GM12878 (cell line): ENCODE measurements around the gene BPIFA1. TPM values are rescaled to one million over a fixed set of nuclear protein-coding genes. Genes with fewer than 3 reads are reported as not detected.

Experiments
- ATAC-seq: fragments of 200-7000 bp; cut with Tn5 transposase; 3 replicates; pipeline ENCODE4 v1.9.1; 2020; ENCODE audit warnings: mild to moderate bottlenecking, moderate library complexity
- Bru-seq: library from RNA; stranded (reverse); fragments of 400-500 nt; gene quantifications from one replicate; lab custom pipeline; 2021; lab: Mats Ljungman, UMichigan
- BruChase-seq, 2 experiments: library from RNA; stranded (reverse); fragments of 400-500 nt; gene quantifications; one replicate each; lab custom pipeline; 2021; lab: Mats Ljungman, UMichigan
- BruUV-seq: library from RNA; stranded (reverse); fragments of 400-500 nt; replicated peaks from 2 replicates; lab custom pipeline; 2021; lab: Mats Ljungman, UMichigan
- CTCF ChIA-PET: fragments of 300-600 bp; sonication (Branson Sonifier 250); formaldehyde crosslinking; extraction: SDS; loops from one replicate; lab custom pipeline; 2021; ENCODE audit warnings: inconsistent platforms; lab: Yijun Ruan, JAX
- POLR2A ChIA-PET: fragments of 350-600 bp; formaldehyde crosslinking; extraction: SDS; loops from one replicate; lab custom pipeline; 2021; ENCODE audit warnings: inconsistent platforms; lab: Charles Lee
- RAD21 ChIA-PET: fragments of 300-600 bp; sonication (Branson Sonifier 250); formaldehyde crosslinking; loops from one replicate; lab custom pipeline; 2023; ENCODE audit warnings: antibody characterized with exemption; ENCODE audit not compliant: unreplicated experiment; lab: Charles Lee
- SMC1A ChIA-PET: fragments of 300-600 bp; sonication (Branson Sonifier 250); formaldehyde crosslinking; loops from one replicate; lab custom pipeline; 2023; ENCODE audit not compliant: unreplicated experiment, uncharacterized antibody; lab: Charles Lee
- DNase-seq: peaks from one replicate; pipeline ENCODE4 v3.0.0-alpha.2; 2011; ENCODE audit warnings: low read depth, low spot score
- FAIRE-seq: peaks from 3 replicates; lab custom pipeline; 2011; peaks lifted over from hg19 to GRCh38; lab: Jason Lieb, UNC
- H2AFZ ChIP-seq: 2 replicates; pipeline ENCODE4 v1.6.0; 2011; ENCODE audit warnings: low read depth, low read length, control low read depth; ENCODE audit not compliant: control insufficient read depth
- H3K27ac ChIP-seq: 2 replicates; pipeline ENCODE4 v1.5.1; 2011; ENCODE audit warnings: control low read depth; ENCODE audit not compliant: control insufficient read depth, insufficient read depth
- H3K27me3 ChIP-seq, 2 experiments: replicated peaks in 1 of 2; 2 replicates each; pipeline versions ENCODE4 v1.6.0 to v1.6.1; 2011; ENCODE audit warnings: low read length in 1 of 2; ENCODE audit not compliant: control insufficient read depth in 2 of 2, insufficient read depth in 2 of 2
- H3K36me3 ChIP-seq, 2 experiments: 2 replicates each; pipeline ENCODE4 v1.5.1; 2011; ENCODE audit warnings: low read length in 1 of 2; ENCODE audit not compliant: control insufficient read depth in 2 of 2, insufficient read depth in 2 of 2
- H3K4me1 ChIP-seq: 2 replicates; pipeline ENCODE4 v1.6.1; 2011; ENCODE audit warnings: mild to moderate bottlenecking, low read length, moderate library complexity, mixed read lengths; ENCODE audit not compliant: control insufficient read depth, insufficient read depth
- H3K4me2 ChIP-seq: 2 replicates; pipeline ENCODE4 v1.6.0; 2011; ENCODE audit warnings: control low read depth; ENCODE audit not compliant: control insufficient read depth, insufficient read depth
- H3K4me3 ChIP-seq: fragments of 200-600 bp; sonication (generic); 2 replicates; pipeline ENCODE4 v1.5.1; 2016
- H3K79me2 ChIP-seq: 2 replicates; pipeline ENCODE4 v1.6.0; 2011; ENCODE audit warnings: low read length; ENCODE audit not compliant: control insufficient read depth, insufficient read depth
- H3K9ac ChIP-seq: 2 replicates; pipeline ENCODE4 v1.8.0; 2011; ENCODE audit warnings: low read length, control low read depth, mixed read lengths; ENCODE audit not compliant: control insufficient read depth, insufficient read depth
- H3K9me3 ChIP-seq: replicated peaks from 3 replicates; pipeline ENCODE4 v1.5.1; 2011; ENCODE audit warnings: mild to moderate bottlenecking, low read length; ENCODE audit not compliant: control insufficient read depth, insufficient read depth
- H4K20me1 ChIP-seq: 2 replicates; pipeline ENCODE4 v1.6.0; 2011; ENCODE audit not compliant: control insufficient read depth, insufficient read depth
- BACH1 ChIP-seq: fragments of 450-650 bp; IDR thresholded peaks from 2 replicates; pipeline ENCODE4 v1.6.1; 2017; ENCODE audit warnings: mild to moderate bottlenecking, borderline replicate concordance
- CBX3 ChIP-seq: fragments of 200-600 bp; sonication (generic); IDR thresholded peaks from 2 replicates; pipeline ENCODE4 v1.6.1; 2016; ENCODE audit warnings: low read depth, borderline replicate concordance
- FOXK2 ChIP-seq: fragments of 450-650 bp; IDR thresholded peaks from 2 replicates; pipeline ENCODE4 v1.6.1; 2017; ENCODE audit warnings: mild to moderate bottlenecking, moderate library complexity
- NR2C2 ChIP-seq: IDR thresholded peaks from 2 replicates; pipeline ENCODE4 v1.6.1; 2011; ENCODE audit warnings: borderline replicate concordance, low read depth; ENCODE audit not compliant: control insufficient read depth, insufficient read length
- SPI1 ChIP-seq: IDR thresholded peaks from 2 replicates; pipeline ENCODE4 v1.6.1; 2011; ENCODE audit warnings: low read depth, mild to moderate bottlenecking, low read length, moderate library complexity, borderline replicate concordance; ENCODE audit not compliant: insufficient read depth
- WGBS: methylation state at CpG from one replicate; pipeline ENCODE4 v1.1.6; 2016; ENCODE audit warnings: low lambda C conversion rate; ENCODE audit not compliant: insufficient replicate concordance, insufficient coverage; ENCODE audit errors: missing lambda C conversion rate; 5-methylcytosine and 5-hydroxymethylcytosine counted together
- in situ Hi-C: fragments of 300-500 bp; cut with MboI; formaldehyde crosslinking; loops from 9 replicates; pipeline ENCODE4 v1.14.3; 2018; ENCODE audit warnings: mixed read lengths
- intact Hi-C: fragments of 100-400 bp; cut with micrococcal nuclease; formaldehyde crosslinking; loops from one replicate; pipeline ENCODE4 v1.14.2; 2022; ENCODE audit not compliant: unreplicated experiment
- long read RNA-seq, 2 experiments: library from polyadenylated mRNA; unstranded; transcript quantifications; one replicate each; pipeline ENCODE4 v2.0.0, GENCODE V29; 2019 to 2020
- polyA minus RNA-seq, 3 experiments: library from RNA; depleted of rRNA, polyadenylated mRNA; stranded (reverse); fragments of >200 nt; gene quantifications; 2 replicates each; pipeline ENCODE4 v1.2.3, GENCODE V29; 2011
- polyA plus RNA-seq, 11 experiments: library from polyadenylated mRNA; depleted of rRNA in 4 of 11; unstranded in 6 of 11; stranded (reverse) in 5 of 11; fragments of >200 nt; fragmentation: Nextera tagmentation in 4 of 11; fragmentation: Illumina TruSeq in 1 of 11; extraction: Ambion mirVana in 4 of 11; extraction: Trizol in 1 of 11; gene quantifications; 1 replicate in 1 of 11; 2 replicates in 10 of 11; pipeline versions ENCODE4 v1.2.1 to v1.2.3, GENCODE V29; 2011 to 2016; ENCODE audit warnings: inconsistent platforms in 2 of 11, missing spikeins in 2 of 11, low read depth in 1 of 11
- total RNA-seq, 4 experiments: library from RNA; depleted of rRNA in 3 of 4; stranded (reverse); fragments of >200 nt in 3 of 4; fragmentation: Illumina TruSeq in 1 of 4; extraction: Trizol in 1 of 4; gene quantifications; 2 replicates each; pipeline versions ENCODE4 v1.2.1 to v1.2.3, GENCODE V29; 2013 to 2021
- TF ChIP-seq, protein P1 (sequence below): IDR thresholded peaks from 2 replicates; pipeline ENCODE4 v1.6.1; 2011; ENCODE audit warnings: borderline replicate concordance, low read depth, mild to moderate bottlenecking, moderate library complexity, mixed read lengths, low read length; ENCODE audit not compliant: insufficient read depth; ENCODE audit errors: extremely low read length
- TF ChIP-seq, protein P2 (sequence below): fragments of 450-650 bp; conservative IDR thresholded peaks from 2 replicates; pipeline ENCODE4 v1.6.1; 2017; ENCODE audit warnings: mild to moderate bottlenecking, moderate library complexity

BPIFA1 gene
- total RNA-seq (2013; cell fraction: nucleolus; rRNA removed) = not detected in 2 replicates
- total RNA-seq (2014; rRNA removed) (not detected in 2 replicates), total RNA-seq (2014; rRNA removed; fragmentation: Illumina TruSeq; extraction: Trizol) (not detected in 2 replicates), total RNA-seq (2021) (not detected in 2 replicates), polyA plus RNA-seq (2011; rRNA removed) (not detected in 2 replicates), polyA plus RNA-seq (2014; fragmentation: Illumina TruSeq; extraction: Trizol) (not detected in 2 replicates), polyA plus RNA-seq (2014; fragmentation: Nextera tagmentation; extraction: Ambion mirVana) (not detected), polyA plus RNA-seq (2014; rRNA removed) (not detected in 2 replicates), polyA plus RNA-seq (2016; fragmentation: Nextera tagmentation; extraction: Ambion mirVana) (not detected), polyA minus RNA-seq (2011; rRNA and poly(A)+ RNA removed) (not detected in 2 replicates), Bru-seq, nascent RNA (not detected), BruChase-seq, experiment 1, labeled RNA remaining after a 6-hour chase (not detected), BruChase-seq, experiment 2, labeled RNA remaining after a 2-hour chase (not detected)
- polyA plus RNA-seq (2011; ENCODE audit: low read depth) = not detected
- polyA plus RNA-seq (2011; cell fraction: cytosol; rRNA removed) = not detected in 2 replicates
- not detected in 2 replicates for polyA plus RNA-seq (2011; cell fraction: nucleus; rRNA removed)
- polyA plus RNA-seq (2012) = not detected in 2 replicates
- not detected in 2 replicates for polyA minus RNA-seq (2011; cell fraction: cytosol; rRNA and poly(A)+ RNA removed)
- not detected in 2 replicates for polyA minus RNA-seq (2011; cell fraction: nucleus; rRNA and poly(A)+ RNA removed)
- long read RNA-seq, experiment 1 = 0 reads
- long read RNA-seq, experiment 2 = 0 reads

DNA sequence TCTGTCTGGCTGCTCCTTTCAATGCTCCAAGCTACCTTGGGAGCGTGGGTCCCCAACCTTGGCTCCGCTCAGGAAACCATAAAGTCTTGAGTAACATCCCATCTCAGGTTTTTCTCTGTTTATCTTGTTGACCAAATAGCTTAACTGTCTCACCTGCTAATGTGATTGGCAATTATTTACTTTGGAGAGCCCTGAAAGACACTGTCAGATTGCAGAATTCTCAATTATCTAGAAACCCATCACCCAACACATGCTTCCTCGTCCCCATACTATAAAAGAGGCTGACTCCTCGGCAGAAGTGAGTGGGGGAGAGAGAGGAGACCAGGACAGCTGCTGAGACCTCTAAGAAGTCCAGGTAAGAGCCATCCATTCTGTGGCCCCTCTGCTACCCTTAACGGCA lies at the start of gene BPIFA1:
Gene BPIFA1, plus strand, starts transcription at position 301 of the 400 bp plus-strand sequence. CDS start 1,716 bp downstream, outside the sequence.
- no peak within 1 kb of the TSS for H3K4me2 ChIP-seq
- no peaks in the 10 kb centered on the region for H3K9me3 ChIP-seq
- in situ Hi-C loops = no loop called here
- no TSS peak for BruUV-seq
- no peaks in the 10 kb centered on the region for H3K36me3 ChIP-seq
- WGBS = 36% methylated on average over 5 of the region's 5 CpGs
- ChIA-PET POLR2A (no interaction called here), CTCF (no interaction called here), RAD21 (no interaction called here), SMC1A (no interaction called here)
- TF ChIP-seq BACH1 = no peak
- TF ChIP-seq, protein P1, sequence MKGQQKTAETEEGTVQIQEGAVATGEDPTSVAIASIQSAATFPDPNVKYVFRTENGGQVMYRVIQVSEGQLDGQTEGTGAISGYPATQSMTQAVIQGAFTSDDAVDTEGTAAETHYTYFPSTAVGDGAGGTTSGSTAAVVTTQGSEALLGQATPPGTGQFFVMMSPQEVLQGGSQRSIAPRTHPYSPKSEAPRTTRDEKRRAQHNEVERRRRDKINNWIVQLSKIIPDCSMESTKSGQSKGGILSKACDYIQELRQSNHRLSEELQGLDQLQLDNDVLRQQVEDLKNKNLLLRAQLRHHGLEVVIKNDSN = no peak
- TF ChIP-seq SPI1 = no peak
- TF ChIP-seq, protein P2, sequence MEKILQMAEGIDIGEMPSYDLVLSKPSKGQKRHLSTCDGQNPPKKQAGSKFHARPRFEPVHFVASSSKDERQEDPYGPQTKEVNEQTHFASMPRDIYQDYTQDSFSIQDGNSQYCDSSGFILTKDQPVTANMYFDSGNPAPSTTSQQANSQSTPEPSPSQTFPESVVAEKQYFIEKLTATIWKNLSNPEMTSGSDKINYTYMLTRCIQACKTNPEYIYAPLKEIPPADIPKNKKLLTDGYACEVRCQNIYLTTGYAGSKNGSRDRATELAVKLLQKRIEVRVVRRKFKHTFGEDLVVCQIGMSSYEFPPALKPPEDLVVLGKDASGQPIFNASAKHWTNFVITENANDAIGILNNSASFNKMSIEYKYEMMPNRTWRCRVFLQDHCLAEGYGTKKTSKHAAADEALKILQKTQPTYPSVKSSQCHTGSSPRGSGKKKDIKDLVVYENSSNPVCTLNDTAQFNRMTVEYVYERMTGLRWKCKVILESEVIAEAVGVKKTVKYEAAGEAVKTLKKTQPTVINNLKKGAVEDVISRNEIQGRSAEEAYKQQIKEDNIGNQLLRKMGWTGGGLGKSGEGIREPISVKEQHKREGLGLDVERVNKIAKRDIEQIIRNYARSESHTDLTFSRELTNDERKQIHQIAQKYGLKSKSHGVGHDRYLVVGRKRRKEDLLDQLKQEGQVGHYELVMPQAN = no peak
- no peak for TF ChIP-seq NR2C2
- TF ChIP-seq FOXK2 = no peak
- no peak for TF ChIP-seq CBX3
- no peak for FAIRE-seq
- H3K9ac ChIP-seq = no peak within 1 kb of the TSS
- H2AFZ ChIP-seq = no peak within 1 kb of the TSS
- no peaks in the 10 kb centered on the region for H3K79me2 ChIP-seq
- no peak for ATAC-seq
- H3K4me3 ChIP-seq = no peak within 1 kb of the TSS
- H3K27me3 ChIP-seq = no peaks in the 10 kb centered on the region; a peak in 2 of 4 replicates
- intact Hi-C loops = no loop called here
- no peak for DNase-seq
- no peaks in the 10 kb centered on the region for H3K4me1 ChIP-seq
- no peaks in the 10 kb centered on the region for H4K20me1 ChIP-seq
- no peak within 1 kb of the TSS for H3K27ac ChIP-seq
